Metanephros (tissue), 1 donor: ENCODE measurements around the gene SLC25A24. TPM values are rescaled to one million over a fixed set of nuclear protein-coding genes. Genes with fewer than 3 reads are reported as not detected.

Source experiments
- total RNA-seq: library from RNA; depleted of rRNA; stranded (reverse); fragments of >200 nt; gene quantifications from one replicate; pipeline ENCODE4 v1.2.3, GENCODE V29; 2014

SLC25A24 gene
- 45.6 TPM for total RNA-seq

GRCh38 chr1:108199781-108200686 is at the start of gene SLC25A24:
TSS of gene SLC25A24 (minus strand) at chr1:108200343. CDS start at chr1:108200138, 205 bp downstream.

GRCh38 chr1:108243976-108244375 is 43.8 kb upstream of the SLC25A24 start, which contains the start of gene NBPF4:
TSS of gene NBPF4 (minus strand) at chr1:108244076. CDS start at chr1:108243761, 315 bp downstream.

Other genes starting within 250 kb of the SLC25A24 start
- gene VAV3, start 235.2 kb downstream of the SLC25A24 start, total RNA-seq = 115 TPM
- not detected for gene NBPF4, start 43.7 kb upstream of the SLC25A24 start, total RNA-seq
- not detected for gene NBPF6, start 250.0 kb upstream of the SLC25A24 start, total RNA-seq